CD4-positive, alpha-beta memory T cell (primary cell): ENCODE data around the gene DGKH. TPM values are rescaled to one million over a fixed set of nuclear protein-coding genes. Genes with fewer than 3 reads are reported as not detected.
"Not testable (repeated sequence)": the region's sequence is repeated elsewhere in the genome, so short reads cannot be mapped to it uniquely, and the experiment has no call there.

Source experiments
- CTCF ChIA-PET: fragments of 350-600 bp; sonication (Branson Sonifier 250); formaldehyde crosslinking; loops from one replicate; lab custom pipeline; 2021; ENCODE audit warnings: inconsistent platforms; ENCODE audit not compliant: partially characterized antibody; lab: Charles Lee
- POLR2A ChIA-PET: fragments of 350-600 bp; sonication (Branson Sonifier 250); formaldehyde crosslinking; loops from one replicate; lab custom pipeline; 2021; ENCODE audit not compliant: partially characterized antibody; lab: Charles Lee
- DNase-seq, 5 donors: peaks; one replicate each; pipeline versions ENCODE4 v3.0.0 to v3.0.0-alpha.2; 2020 to 2022; ENCODE audit warnings: mixed read lengths in 1 of 5
- H3K27ac ChIP-seq: one replicate; pipeline ENCODE4 v1.7.0; 2013; ENCODE audit warnings: low read depth, low read length
- H3K27me3 ChIP-seq: 2 replicates; pipeline ENCODE4 v1.7.0; 2013; ENCODE audit warnings: mild to moderate bottlenecking, low read length, moderate library complexity; ENCODE audit not compliant: insufficient read depth
- H3K36me3 ChIP-seq: 2 replicates; pipeline ENCODE4 v1.7.0; 2013; ENCODE audit warnings: mild to moderate bottlenecking, low read length, moderate library complexity; ENCODE audit not compliant: insufficient read depth
- H3K4me1 ChIP-seq: 2 replicates; pipeline ENCODE4 v1.7.0; 2013; ENCODE audit warnings: mild to moderate bottlenecking, low read length, moderate library complexity; ENCODE audit not compliant: insufficient read depth
- H3K4me3 ChIP-seq, 2 donors: one replicate each; pipeline ENCODE4 v1.7.0; 2013; ENCODE audit warnings: low read length in 2 of 2, mild to moderate bottlenecking in 1 of 2
- H3K9me3 ChIP-seq, 2 donors: one replicate each; pipeline ENCODE4 v1.7.0; 2013; ENCODE audit warnings: low read length in 2 of 2, control low read depth in 1 of 2; ENCODE audit not compliant: control insufficient read depth in 1 of 2
- H3K27ac Mint-ChIP-seq, 7 donors: one replicate each; pipeline ENCODE4 v1.8.0; 2020 to 2021; ENCODE audit warnings: mixed read lengths in 7 of 7, mild to moderate bottlenecking in 6 of 7, inconsistent platforms in 3 of 7, moderate library complexity in 3 of 7
- H3K27me3 Mint-ChIP-seq, 2 donors: one replicate each; pipeline ENCODE4 v1.8.0; 2020 to 2021; ENCODE audit warnings: mixed read lengths in 2 of 2
- H3K36me3 Mint-ChIP-seq, 2 donors: one replicate each; pipeline ENCODE4 v1.8.0; 2020 to 2021; ENCODE audit warnings: mixed read lengths in 2 of 2, inconsistent platforms in 1 of 2, mild to moderate bottlenecking in 1 of 2
- H3K4me1 Mint-ChIP-seq, 4 donors: one replicate each; pipeline ENCODE4 v1.8.0; 2020 to 2021; ENCODE audit warnings: mixed read lengths in 4 of 4, mild to moderate bottlenecking in 1 of 4
- H3K4me3 Mint-ChIP-seq, 8 donors: one replicate each; pipeline ENCODE4 v1.8.0; 2020 to 2021; ENCODE audit warnings: mixed read lengths in 8 of 8, mild to moderate bottlenecking in 7 of 8, moderate library complexity in 6 of 8, inconsistent platforms in 3 of 8
- H3K9me3 Mint-ChIP-seq, 8 donors: one replicate each; pipeline ENCODE4 v1.8.0; 2020 to 2021; ENCODE audit warnings: mixed read lengths in 8 of 8, mild to moderate bottlenecking in 5 of 8, inconsistent platforms in 3 of 8, moderate library complexity in 1 of 8
- intact Hi-C: fragments of 100-400 bp; cut with micrococcal nuclease; formaldehyde crosslinking; loops from one replicate; pipeline ENCODE4 v1.15.1; 2023
- polyA plus RNA-seq, 2 donors: library from polyadenylated mRNA; unstranded; fragments of 300-500 nt; fragmentation: Illumina TruSeq; gene quantifications; one replicate each; pipeline ENCODE4 v1.2.3, GENCODE V29; 2021
- total RNA-seq, 2 experiments: library from RNA; stranded (reverse); gene quantifications; one replicate each; pipeline ENCODE4 v1.2.3, GENCODE V29; 2021

The DGKH gene
- total and polyA plus RNA-seq, 4 experiments from 2014 or later, result 2.1 to 11.6 (median 6.6) TPM

- Mint-ChIP-seq H3K9me3 (no peaks in the 10 kb centered on the region), H3K4me1 (no peaks in the 10 kb centered on the region), H3K27ac (no peak overlapping the region), H3K36me3 (peaks cover 31 to 52% of the 10 kb centered on the region in 2 donors), H3K27me3 (no peaks in the 10 kb centered on the region), H3K4me3 (no peak overlapping the region)
- H3K27ac ChIP-seq, result no peak overlapping the region
- intact Hi-C loops, result no loop called here
- H3K4me1 ChIP-seq, result no peaks in the 10 kb centered on the region
- CTCF ChIA-PET, result no interaction called here
- no peaks in the 10 kb centered on the region for H3K9me3 ChIP-seq
- no peaks in the 10 kb centered on the region for H3K27me3 ChIP-seq
- no peak for DNase-seq
- POLR2A ChIA-PET, result no interaction called here
- peaks cover 3% of the 10 kb centered on the region for H3K36me3 ChIP-seq
- H3K4me3 ChIP-seq, result no peak overlapping the region
These were observed 171.4 kb downstream of the DGKH start for GRCh38 chr13:42219876-42220275.

GRCh38 chr13:42221121-42221765, 172.8 kb downstream of the DGKH start:
- POLR2A ChIA-PET, result no interaction called here
- no peaks in the 10 kb centered on the region for H3K4me1 Mint-ChIP-seq

GRCh38 chr13:42223681-42224080, 175.2 kb downstream of the DGKH start:
- intact Hi-C loops, result no loop called here
- H3K36me3 ChIP-seq, result peaks cover 3% of the 10 kb centered on the region
- H3K9me3 Mint-ChIP-seq, result peaks cover 0 to 5% (median 0%) of the 10 kb centered on the region in 8 donors
- H3K4me1 ChIP-seq, result no peaks in the 10 kb centered on the region
- H3K4me3 ChIP-seq, result no peak overlapping the region
- H3K9me3 ChIP-seq, result no peaks in the 10 kb centered on the region
- no peak overlapping the region for H3K4me3 Mint-ChIP-seq
- H3K27me3 ChIP-seq, result no peaks in the 10 kb centered on the region
- POLR2A ChIA-PET, result no interaction called here
- CTCF ChIA-PET, result no interaction called here
- no peak for DNase-seq
- no peaks in the 10 kb centered on the region for H3K4me1 Mint-ChIP-seq
- H3K27ac Mint-ChIP-seq, result no peak overlapping the region
- no peaks in the 10 kb centered on the region for H3K27me3 Mint-ChIP-seq
- no peak overlapping the region for H3K27ac ChIP-seq
- peaks cover 48 to 50% of the 10 kb centered on the region in 2 donors for H3K36me3 Mint-ChIP-seq

More at GRCh38 chr13:42221121-42221765, 172.8 kb downstream of the DGKH start:
- H3K27ac ChIP-seq, result no peak overlapping the region
- intact Hi-C loops, result no loop called here
- H3K27me3 ChIP-seq, result no peaks in the 10 kb centered on the region
- no peaks in the 10 kb centered on the region for H3K9me3 ChIP-seq
- CTCF ChIA-PET, result no interaction called here
- no peak overlapping the region for H3K4me3 ChIP-seq
- H3K27ac Mint-ChIP-seq, result no peak overlapping the region
- H3K9me3 Mint-ChIP-seq, result peaks cover 0 to 5% (median 0%) of the 10 kb centered on the region in 8 donors
- peaks cover 3% of the 10 kb centered on the region for H3K36me3 ChIP-seq
- no peaks in the 10 kb centered on the region for H3K27me3 Mint-ChIP-seq
- no peaks in the 10 kb centered on the region for H3K4me1 ChIP-seq
- DNase-seq, result no peak
- peaks cover 43 to 55% of the 10 kb centered on the region in 2 donors for H3K36me3 Mint-ChIP-seq
- H3K4me3 Mint-ChIP-seq, result no peak overlapping the region

- intact Hi-C loops, result no loop called here
- no peak overlapping the region for H3K4me3 ChIP-seq
- no peaks in the 10 kb centered on the region for H3K9me3 ChIP-seq
- Mint-ChIP-seq H3K27me3 (no peaks in the 10 kb centered on the region), H3K27ac (no peak overlapping the region), H3K36me3 (peaks cover 51 to 52% of the 10 kb centered on the region in 2 donors), H3K4me1 (no peaks in the 10 kb centered on the region), H3K9me3 (peaks cover 0 to 5% (median 0%) of the 10 kb centered on the region in 8 donors), H3K4me3 (no peak overlapping the region)
- ChIA-PET POLR2A (no interaction called here), CTCF (interaction anchor here (1.0 kb wide), 1 partner anchor 253 kb away, joined by 4 read pairs; no protein-coding TSS in a partner anchor)
- DNase-seq, result no peak
- H3K27me3 ChIP-seq, result no peaks in the 10 kb centered on the region
- no peaks in the 10 kb centered on the region for H3K4me1 ChIP-seq
- peaks cover 3% of the 10 kb centered on the region for H3K36me3 ChIP-seq
- no peak overlapping the region for H3K27ac ChIP-seq
These were observed 176.6 kb downstream of the DGKH start for GRCh38 chr13:42225051-42225450.

DNA sequence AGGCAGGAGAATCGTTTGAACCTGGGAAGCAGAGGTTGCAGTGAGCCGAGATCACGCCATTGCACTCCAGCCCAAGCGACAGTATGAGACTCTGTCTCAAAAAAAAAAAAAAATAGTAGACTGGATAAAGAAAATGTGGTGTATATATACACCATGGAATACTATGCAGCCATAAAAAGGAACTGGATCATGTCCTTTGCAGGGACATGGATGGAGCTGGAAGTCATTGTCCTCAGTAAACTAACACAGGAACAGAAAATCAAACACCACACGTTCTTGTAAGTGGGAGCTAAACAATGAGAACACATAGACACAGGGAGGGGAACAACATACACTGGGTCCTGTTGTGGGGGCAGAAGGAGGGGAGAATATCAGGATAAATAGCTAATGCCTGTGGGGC, 178.3 kb downstream of the DGKH start:
- H3K4me3 Mint-ChIP-seq, H3K27ac ChIP-seq, POLR2A ChIA-PET, H3K36me3 ChIP-seq, H3K27me3 Mint-ChIP-seq, H3K9me3 ChIP-seq, H3K4me1 ChIP-seq, H3K9me3 Mint-ChIP-seq, DNase-seq, H3K4me1 Mint-ChIP-seq, H3K4me3 ChIP-seq, H3K27me3 ChIP-seq, intact Hi-C loops: not testable (repeated sequence)
- Mint-ChIP-seq H3K36me3 (peaks cover 39 to 52% of the 10 kb centered on the region in 2 donors), H3K27ac (peak overlapping the region in 1 of 7 donors; percentile 78)
- CTCF ChIA-PET, result interaction anchor here (0.7 kb wide), 1 partner anchor 12 kb away, joined by 3 read pairs; no protein-coding TSS in a partner anchor

DNA sequence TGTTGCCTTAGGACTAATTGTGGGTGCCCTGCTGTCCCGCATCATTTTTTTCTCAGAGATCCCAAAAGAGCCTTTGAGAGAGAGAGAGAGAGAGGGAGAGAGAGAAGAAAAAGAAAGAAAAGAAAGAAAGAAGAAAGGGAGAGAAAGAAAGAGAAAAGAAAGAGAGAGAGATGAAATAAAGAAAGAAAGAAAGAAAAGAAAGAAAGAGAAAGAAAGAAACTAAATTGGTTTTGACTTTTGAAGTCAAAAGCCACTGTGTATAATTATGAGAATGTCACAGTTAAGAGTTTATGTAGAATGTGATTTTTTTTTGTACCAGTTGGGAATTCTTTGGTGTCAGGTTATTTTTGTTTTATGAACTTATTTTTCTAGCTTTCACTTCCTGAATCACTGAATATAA, 180.1 kb downstream of the DGKH start:
- Mint-ChIP-seq H3K36me3 (peaks cover 37 to 46% of the 10 kb centered on the region in 2 donors), H3K27me3 (no peaks in the 10 kb centered on the region), H3K4me3 (no peak overlapping the region), H3K4me1 (no peaks in the 10 kb centered on the region), H3K9me3 (peaks cover 0 to 5% (median 0%) of the 10 kb centered on the region in 8 donors), H3K27ac (peak overlapping the region in 1 of 7 donors; percentile 69)
- intact Hi-C loops, result no loop called here
- H3K9me3 ChIP-seq, result no peaks in the 10 kb centered on the region
- H3K4me1 ChIP-seq, result no peaks in the 10 kb centered on the region
- H3K4me3 ChIP-seq, result no peak overlapping the region
- CTCF ChIA-PET, result no interaction called here
- DNase-seq, result no peak
- no peak overlapping the region for H3K27ac ChIP-seq
- no peaks in the 10 kb centered on the region for H3K27me3 ChIP-seq
- H3K36me3 ChIP-seq, result no peaks in the 10 kb centered on the region
- POLR2A ChIA-PET, result no interaction called here

DNA sequence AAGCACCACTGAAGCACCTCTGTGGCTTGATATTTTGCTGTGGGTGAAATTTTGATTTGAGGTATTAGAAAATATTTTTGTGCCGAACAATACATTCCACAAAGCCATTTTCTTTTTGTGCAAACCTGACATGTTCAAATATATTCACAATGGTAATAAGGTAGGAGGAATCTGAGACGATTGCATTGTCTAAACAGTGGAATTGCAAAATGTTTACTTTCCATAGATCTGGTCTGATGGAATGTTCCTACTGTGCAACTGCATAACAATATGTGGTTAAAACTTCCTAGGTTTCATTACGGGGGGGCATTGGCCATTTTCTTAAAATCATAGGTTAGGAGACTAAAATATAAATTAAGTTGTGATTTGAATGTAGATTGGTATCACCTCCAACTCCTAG, 180.8 kb downstream of the DGKH start:
- no peaks in the 10 kb centered on the region for H3K27me3 Mint-ChIP-seq
- CTCF ChIA-PET, result no interaction called here

More for the DNA sequence above, 180.8 kb downstream of the DGKH start:
- Histone ChIP-seq H3K36me3 (no peaks in the 10 kb centered on the region), H3K9me3 (no peaks in the 10 kb centered on the region), H3K4me3 (no peak overlapping the region), H3K27ac (no peak overlapping the region), H3K4me1 (no peaks in the 10 kb centered on the region), H3K27me3 (no peaks in the 10 kb centered on the region)
- H3K9me3 Mint-ChIP-seq, result peaks cover 0 to 5% (median 0%) of the 10 kb centered on the region in 8 donors
- H3K4me3 Mint-ChIP-seq, result no peak overlapping the region
- intact Hi-C loops, result no loop called here
- POLR2A ChIA-PET, result no interaction called here
- no peak overlapping the region for H3K27ac Mint-ChIP-seq
- no peaks in the 10 kb centered on the region for H3K4me1 Mint-ChIP-seq
- H3K36me3 Mint-ChIP-seq, result peaks cover 32 to 43% of the 10 kb centered on the region in 2 donors
- no peak for DNase-seq
